ENCODE results near the gene DTWD1.
"Not testable (repeated sequence)": the region's sequence is repeated elsewhere in the genome, so short reads cannot be mapped to it uniquely, and the experiment has no call there.

DTWD1 gene

DNA sequence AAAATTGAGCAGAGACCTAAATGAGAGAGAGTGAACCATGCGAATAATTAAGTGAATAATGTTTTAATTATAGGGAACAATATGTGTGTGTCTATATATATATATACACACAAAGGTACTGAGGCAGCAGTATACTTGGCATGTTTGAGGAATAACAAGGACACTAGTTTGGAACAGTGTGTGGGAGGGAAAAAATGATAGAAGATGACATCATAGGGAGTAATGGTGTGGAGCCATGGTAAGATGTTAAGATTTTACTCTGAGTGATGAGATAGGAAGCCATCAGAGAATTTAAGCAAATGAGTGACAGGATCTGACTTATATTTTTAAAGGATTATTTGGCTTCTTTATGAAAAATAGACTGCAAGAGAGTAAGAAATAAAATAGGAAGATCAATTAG, 29.1 kb downstream of the DTWD1 start:
- TF ChIP-seq, protein P1, sequence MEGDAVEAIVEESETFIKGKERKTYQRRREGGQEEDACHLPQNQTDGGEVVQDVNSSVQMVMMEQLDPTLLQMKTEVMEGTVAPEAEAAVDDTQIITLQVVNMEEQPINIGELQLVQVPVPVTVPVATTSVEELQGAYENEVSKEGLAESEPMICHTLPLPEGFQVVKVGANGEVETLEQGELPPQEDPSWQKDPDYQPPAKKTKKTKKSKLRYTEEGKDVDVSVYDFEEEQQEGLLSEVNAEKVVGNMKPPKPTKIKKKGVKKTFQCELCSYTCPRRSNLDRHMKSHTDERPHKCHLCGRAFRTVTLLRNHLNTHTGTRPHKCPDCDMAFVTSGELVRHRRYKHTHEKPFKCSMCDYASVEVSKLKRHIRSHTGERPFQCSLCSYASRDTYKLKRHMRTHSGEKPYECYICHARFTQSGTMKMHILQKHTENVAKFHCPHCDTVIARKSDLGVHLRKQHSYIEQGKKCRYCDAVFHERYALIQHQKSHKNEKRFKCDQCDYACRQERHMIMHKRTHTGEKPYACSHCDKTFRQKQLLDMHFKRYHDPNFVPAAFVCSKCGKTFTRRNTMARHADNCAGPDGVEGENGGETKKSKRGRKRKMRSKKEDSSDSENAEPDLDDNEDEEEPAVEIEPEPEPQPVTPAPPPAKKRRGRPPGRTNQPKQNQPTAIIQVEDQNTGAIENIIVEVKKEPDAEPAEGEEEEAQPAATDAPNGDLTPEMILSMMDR (IDR thresholded peaks at IDR 0.05; ENCODE audit: insufficient read depth, low read length, poor library complexity, severe bottlenecking) = no peak
- no peak for DNase-seq (ENCODE audit: extremely low read depth, insufficient read length)
- no peaks in the 10 kb centered on the region for H3K27me3 ChIP-seq (replicated peaks; ENCODE audit: control insufficient read depth, insufficient read depth, low read length)
- no peaks in the 10 kb centered on the region for H3K36me3 ChIP-seq (ENCODE audit: control insufficient read depth, insufficient read depth, low read length)
- H3K4me3 ChIP-seq (replicated peaks; ENCODE audit: low read depth, low read length) = no peak overlapping the region

DNA sequence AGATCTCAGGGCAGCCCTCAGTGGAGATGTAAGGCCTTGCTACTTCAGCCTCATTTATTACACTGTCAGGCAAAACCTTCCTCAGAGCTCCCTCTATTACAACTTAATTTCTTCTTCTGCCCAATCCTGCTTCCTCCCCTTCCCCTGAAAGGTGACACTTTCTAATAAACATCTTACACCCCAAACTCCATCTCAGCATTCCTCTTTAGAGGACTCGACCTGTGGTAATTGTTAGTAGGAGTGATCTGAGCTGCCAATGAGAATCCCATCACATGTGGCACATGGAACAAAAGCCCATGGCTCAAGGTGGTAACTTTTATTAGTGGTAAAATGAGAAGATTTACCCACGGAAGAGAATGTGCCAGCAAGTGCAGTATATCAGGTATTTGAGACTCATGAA, 29.8 kb downstream of the DTWD1 start:
- no peak for DNase-seq (ENCODE audit: extremely low read depth, insufficient read length)
- Histone ChIP-seq H3K27me3 (replicated peaks; ENCODE audit: control insufficient read depth, insufficient read depth, low read length) (no peaks in the 10 kb centered on the region), H3K36me3 (ENCODE audit: control insufficient read depth, insufficient read depth, low read length) (no peaks in the 10 kb centered on the region), H3K4me3 (replicated peaks; ENCODE audit: low read depth, low read length) (no peak overlapping the region)
- TF ChIP-seq, protein P1 (IDR thresholded peaks at IDR 0.05; ENCODE audit: insufficient read depth, low read length, poor library complexity, severe bottlenecking) = no peak

DNA sequence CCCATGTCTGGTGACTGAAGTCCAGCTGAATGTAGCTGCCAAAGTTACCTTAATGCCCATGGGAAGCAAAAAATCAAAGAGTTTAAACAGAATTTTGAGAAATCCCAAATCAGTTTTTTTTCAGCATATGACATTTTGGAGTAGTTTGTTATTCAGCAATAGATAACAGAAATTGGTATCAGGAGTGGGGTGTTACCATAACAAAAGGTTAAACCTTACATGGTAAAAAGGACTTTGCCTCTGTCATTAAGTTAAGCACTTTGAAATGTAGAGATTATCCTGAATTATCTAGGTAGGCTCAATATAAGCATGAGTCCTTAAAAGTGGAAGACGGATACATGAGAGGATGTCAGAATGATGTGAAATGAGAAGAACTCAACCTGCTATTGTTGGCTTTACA, 32.1 kb downstream of the DTWD1 start:
- no peaks in the 10 kb centered on the region for H3K27me3 ChIP-seq (replicated peaks; ENCODE audit: control insufficient read depth, insufficient read depth, low read length)
- no peak overlapping the region for H3K4me3 ChIP-seq (replicated peaks; ENCODE audit: low read depth, low read length)
- DNase-seq (ENCODE audit: extremely low read depth, insufficient read length) = no peak
- no peaks in the 10 kb centered on the region for H3K36me3 ChIP-seq (ENCODE audit: control insufficient read depth, insufficient read depth, low read length)
- TF ChIP-seq, protein P1 (IDR thresholded peaks at IDR 0.05; ENCODE audit: insufficient read depth, low read length, poor library complexity, severe bottlenecking) = no peak

DNA sequence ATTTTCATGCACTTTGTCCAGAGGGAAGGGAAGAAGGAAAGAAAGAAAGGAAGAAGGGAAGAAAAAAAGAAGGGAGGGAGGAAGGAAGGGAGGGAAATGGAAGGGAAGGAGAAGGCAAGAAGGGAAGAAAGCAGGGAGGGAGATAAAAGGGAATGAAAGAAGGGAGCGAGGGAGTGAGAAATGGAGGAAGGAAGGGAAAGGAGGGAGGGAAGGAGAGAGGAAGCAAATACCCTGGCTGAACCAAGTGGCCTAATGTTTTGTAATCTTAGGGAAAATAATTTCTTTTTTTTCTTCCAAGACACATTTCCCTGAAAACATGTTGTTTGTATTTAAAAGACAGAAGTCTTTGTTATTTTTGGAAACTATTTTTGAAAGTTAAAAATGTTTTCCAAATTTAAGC, 35.9 kb downstream of the DTWD1 start:
- TF ChIP-seq, protein P1 (IDR thresholded peaks at IDR 0.05; ENCODE audit: insufficient read depth, low read length, poor library complexity, severe bottlenecking) = no peak
- no peak for DNase-seq (ENCODE audit: extremely low read depth, insufficient read length)
- H3K4me3 ChIP-seq (replicated peaks; ENCODE audit: low read depth, low read length) = no peak overlapping the region
- H3K27me3 ChIP-seq (replicated peaks; ENCODE audit: control insufficient read depth, insufficient read depth, low read length) = no peaks in the 10 kb centered on the region
- no peaks in the 10 kb centered on the region for H3K36me3 ChIP-seq (ENCODE audit: control insufficient read depth, insufficient read depth, low read length)

GRCh38 chr15:49664716-49665115, 43.9 kb downstream of the DTWD1 start:
- TF ChIP-seq, protein P1 (IDR thresholded peaks at IDR 0.05; ENCODE audit: insufficient read depth, low read length, poor library complexity, severe bottlenecking) = no peak
- no peak for DNase-seq (ENCODE audit: extremely low read depth, insufficient read length)
- Histone ChIP-seq H3K27me3 (replicated peaks; ENCODE audit: control insufficient read depth, insufficient read depth, low read length) (no peaks in the 10 kb centered on the region), H3K4me3 (replicated peaks; ENCODE audit: low read depth, low read length) (no peak overlapping the region), H3K36me3 (ENCODE audit: control insufficient read depth, insufficient read depth, low read length) (no peaks in the 10 kb centered on the region)

DNA sequence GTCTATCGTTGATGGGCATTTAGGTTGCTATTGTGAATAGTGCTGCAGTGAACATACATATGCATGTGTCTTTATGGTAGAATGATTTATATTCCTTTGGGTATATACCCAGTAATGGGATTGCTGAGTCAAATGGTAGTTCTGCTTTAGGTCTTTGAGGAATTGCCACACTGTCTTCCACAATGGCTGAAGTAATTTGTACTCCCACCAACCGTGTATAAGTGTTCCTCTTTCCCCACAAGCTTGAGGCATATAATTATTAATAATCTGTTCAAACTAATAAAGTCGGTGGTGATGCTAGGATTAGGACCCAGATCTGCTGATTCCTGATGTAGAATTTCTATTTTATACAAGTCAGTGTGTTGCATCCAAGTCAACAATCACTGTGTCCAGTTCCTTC, 45.6 kb downstream of the DTWD1 start:
- DNase-seq (ENCODE audit: extremely low read depth, insufficient read length); H3K4me3 ChIP-seq (replicated peaks; ENCODE audit: low read depth, low read length); H3K36me3 ChIP-seq (ENCODE audit: control insufficient read depth, insufficient read depth, low read length); H3K27me3 ChIP-seq (replicated peaks; ENCODE audit: control insufficient read depth, insufficient read depth, low read length): not testable (repeated sequence)
